NCI-H748 treated with DMSO at 0.1 percent for 48 hours (cell line): Measurements from ENCODE around the gene AHNAK2.

ENCODE experiments used
- DNase-seq: peaks from one replicate; lab custom pipeline; 2025; lab: John Stamatoyannopoulos, UW

The AHNAK2 gene

DNA sequence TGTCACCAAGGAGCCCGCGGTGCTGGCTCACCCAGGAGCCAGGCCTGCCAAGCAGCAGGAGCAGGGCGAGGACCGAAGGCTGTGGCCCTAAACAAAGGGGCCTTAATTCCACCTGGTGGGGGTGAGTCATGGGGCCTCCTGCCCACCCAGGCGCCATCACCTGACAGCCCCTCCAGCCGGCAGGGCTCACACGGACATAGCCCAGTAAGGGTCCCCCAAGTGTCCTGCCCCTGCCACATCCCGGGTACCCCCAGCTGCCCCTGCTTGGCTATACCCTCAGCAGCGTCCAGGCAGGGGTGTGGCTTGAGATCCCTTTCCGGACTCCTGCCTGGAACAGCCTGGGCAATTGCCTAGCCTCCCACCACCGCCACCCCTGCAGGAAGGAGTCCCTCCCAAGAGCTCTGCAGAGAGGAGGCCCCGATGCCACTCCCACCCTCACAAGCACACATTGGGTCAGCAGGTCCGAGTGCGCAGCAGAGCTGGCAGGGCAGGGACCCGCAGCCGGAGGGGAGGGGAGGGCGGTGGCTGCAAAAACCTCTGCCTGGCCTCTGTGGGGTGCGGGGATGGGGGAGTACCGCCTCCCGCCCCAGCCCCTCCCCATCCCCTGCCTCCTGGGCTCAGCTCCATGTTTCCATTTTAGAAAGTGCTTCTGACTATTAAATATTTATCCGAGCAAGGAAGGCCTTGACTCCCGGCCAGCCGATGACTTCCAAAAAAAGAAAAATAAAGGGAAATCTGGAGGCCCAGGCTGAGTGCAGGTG, 4.6 kb downstream of the AHNAK2 start:
- DNase-seq: no peak

DNA sequence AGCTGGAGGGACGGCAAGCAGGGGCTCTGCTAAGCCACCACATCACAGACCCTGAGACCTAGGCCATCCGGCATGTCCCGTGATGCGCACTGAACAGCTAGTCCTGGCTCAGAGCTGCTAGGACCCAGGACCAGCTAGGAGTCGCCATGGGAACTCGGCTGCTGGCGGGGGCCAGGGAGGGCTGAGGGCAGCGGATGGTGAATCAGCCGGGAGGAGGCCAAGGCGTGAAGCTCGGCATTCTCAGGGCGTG, 5.1 kb downstream of the AHNAK2 start:
- no peak for DNase-seq

DNA sequence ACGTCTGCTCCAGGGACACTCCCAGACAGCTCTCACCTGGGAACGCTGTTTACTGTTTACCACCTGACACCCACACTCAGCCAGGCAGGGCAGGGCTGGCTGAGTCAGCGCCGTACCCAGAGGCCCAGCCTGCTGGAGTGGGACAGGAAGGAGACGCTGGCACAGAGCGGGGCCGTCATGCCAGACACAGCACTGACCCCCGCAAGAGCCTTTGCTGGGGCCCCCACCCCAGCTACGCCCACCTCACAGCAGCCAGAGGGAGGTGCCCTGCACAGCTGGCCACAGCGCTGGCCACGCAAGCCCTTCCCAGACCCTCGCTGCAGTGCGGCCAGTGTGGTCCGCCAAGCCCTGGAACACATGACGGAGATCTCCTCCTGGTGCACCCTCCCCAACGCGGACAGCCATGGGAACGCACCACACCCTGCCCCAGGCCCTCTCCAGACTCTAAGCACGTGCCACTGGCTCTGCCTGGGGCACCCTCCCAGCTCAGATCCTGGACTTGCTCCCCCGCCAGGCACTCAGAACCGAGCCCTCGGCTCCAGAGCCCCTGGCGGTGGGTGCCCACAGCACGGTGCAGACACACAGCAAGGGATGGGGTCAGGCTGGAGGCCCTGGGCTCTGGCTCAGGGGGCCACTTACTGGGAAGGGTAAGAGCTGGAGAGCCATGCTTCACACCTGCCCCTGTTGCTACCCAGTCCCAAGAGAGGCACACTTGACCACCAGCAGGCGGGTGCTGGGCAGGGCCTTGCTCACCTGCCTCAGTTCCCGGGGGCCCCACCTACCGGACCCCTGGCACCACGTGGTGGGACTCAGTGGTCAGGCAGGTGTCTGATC, 5.7 kb downstream of the AHNAK2 start:
- no peak for DNase-seq

DNA sequence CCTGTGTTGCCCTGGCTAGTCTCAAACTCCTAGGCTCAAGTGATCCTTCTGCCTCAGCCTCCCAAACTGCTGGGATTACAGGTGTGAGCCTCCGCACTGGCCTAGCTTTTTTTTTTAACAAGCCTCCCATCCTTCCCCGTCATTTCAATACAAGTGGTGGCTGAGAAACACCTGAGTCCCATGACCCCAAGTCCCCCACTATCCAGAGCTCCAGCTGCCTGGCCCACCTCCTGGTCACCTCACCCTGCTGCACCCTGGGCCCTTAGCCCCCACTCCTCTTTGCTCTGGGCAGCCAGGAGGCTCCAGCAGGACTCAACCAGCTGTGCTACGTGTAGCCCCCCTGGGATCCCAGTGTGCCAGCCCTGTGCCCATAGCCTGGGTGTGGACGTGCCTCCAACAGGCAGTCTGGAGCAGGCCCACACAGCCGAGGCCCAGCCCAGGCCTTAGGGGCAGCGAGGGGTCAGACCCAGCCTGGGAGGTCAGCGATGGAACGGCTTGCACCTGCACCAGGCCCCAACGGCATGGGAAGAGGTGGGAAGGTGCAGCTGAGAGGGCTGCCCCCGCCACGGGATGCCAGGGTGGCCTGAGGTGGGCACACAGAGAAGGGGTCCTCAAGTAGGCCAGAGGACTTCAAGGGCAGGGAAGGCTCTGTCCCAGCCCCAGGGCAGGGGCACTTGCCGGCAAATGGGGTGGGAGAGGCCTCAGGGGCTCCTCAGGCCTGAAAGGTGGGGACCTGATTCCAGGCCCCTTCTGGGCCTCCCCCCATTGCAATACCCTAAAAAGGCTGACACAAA, 6.5 kb downstream of the AHNAK2 start:
- no peak for DNase-seq

DNA sequence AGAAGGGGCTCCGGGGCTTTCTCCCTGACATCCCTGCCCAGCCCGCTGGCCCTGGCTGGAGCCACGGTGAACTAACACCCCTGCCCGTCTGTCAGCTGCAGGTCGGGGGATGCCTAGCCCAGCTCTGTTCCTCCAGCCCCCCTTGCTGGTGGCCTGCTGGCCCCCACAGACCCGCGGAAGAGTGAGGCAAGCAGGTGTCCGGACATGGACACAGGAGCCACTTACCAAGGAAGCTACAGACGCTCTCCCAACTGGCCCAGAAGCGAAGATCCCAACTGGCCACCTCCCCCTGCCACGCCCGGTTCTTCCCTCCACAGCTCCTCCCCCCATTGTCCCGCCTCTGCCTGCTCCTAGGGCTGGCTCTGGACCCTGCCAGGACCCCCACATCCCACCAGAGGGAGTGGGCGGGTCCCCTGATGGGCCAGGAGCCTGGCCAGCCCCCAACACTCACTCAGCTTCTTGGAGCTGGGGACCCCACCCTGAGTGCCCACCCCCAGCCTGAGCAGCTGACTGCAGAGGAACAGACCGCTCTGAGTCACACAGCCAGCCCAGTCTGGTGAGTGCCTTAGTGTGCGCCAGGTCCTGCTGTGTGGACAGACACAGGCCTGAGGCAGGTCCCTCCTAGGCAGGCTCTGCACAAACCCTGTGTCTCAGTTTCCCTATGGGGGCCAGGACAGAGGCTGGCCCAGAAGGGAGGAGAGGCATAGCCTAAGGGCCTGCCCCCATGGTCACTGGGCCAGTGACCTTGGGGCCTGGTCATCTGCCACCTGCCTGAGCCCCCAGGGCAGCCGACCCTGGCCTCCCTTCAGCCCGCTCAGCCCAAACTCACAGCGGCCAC, 7.7 kb downstream of the AHNAK2 start:
- no peak for DNase-seq

DNA sequence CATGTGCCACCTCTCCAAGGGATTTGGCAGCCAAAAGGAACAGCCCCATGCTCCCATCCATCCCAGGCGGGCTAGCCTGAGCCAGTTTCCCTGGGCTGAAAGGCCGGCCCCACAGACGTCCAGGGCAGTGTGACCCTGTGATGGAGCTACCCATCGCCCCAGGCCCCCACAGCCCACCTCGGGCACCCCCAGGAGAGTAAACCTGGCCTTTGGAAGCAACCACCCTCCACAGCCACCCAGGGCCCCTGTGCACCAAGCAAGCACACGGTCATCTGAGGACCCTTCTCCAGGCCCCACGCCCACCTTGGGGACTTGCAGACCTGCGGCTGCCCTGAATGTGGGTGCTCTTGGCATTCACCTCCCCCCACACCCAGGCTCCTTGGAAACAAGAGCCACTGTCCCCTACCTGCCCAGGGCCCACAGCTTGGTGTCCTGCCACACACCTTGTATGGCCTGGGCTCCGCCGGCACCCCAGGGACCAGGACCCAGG, 8.4 kb downstream of the AHNAK2 start:
- DNase-seq: no peak

DNA sequence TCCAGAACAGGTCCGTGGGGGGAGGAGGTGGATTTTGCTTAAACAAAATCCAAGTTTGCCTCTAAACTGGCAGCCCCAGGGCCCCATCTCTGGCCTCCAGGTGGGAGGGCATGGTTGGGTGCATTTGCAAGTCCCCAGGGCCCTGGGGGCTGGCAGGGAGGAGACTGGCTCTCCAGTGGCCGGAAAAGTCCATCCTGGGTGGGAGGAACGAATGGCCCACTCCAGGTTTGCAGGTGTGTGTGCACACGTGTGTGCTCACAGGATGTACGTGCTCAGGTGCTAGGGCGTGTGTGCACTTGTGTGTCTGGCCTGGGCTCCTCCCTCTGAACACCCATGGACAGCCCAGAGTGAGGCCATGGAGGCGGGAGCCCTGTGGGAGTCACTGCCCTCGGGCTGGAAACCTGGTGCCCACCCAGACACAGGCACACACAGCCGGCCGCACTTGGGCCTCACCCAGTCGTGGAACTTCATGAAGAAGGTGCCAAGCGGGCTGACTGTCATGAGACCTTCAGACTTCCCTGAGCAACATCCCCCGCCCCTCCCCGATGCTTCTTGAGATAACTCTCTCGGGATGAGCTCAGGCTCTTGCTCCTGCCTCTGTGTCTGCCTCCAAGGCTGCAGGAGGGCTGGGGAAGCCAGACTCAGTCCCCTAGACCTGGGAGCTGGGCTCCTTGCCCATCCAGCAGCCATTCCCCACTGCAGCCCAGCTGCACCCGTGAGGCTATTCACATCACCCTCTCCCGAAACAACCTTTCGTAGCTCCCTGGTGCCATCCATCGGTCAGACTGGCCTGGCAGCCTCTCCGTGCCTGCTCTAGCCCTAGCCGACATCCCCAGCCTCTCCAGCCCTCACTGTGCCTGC, 9.4 kb downstream of the AHNAK2 start:
- no peak for DNase-seq

DNA sequence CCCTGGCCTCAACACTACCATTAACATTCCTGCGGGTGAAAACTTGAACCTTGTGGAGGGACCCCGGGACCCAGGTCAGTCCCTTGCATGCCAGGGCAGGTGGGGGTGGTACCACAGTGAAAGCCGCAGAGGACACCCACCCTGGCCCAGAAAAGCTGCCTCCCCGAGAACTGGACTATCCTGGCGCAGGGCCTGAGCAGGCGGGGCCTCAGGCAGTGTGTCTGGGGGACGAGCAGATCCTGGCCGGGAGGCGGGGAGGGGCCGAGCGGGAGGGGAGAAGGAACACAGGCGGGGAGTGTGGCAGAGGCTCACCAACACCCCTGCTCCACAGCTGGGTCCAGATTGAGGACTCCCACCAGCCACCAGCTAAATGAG, 10.0 kb downstream of the AHNAK2 start:
- DNase-seq: no peak

DNA sequence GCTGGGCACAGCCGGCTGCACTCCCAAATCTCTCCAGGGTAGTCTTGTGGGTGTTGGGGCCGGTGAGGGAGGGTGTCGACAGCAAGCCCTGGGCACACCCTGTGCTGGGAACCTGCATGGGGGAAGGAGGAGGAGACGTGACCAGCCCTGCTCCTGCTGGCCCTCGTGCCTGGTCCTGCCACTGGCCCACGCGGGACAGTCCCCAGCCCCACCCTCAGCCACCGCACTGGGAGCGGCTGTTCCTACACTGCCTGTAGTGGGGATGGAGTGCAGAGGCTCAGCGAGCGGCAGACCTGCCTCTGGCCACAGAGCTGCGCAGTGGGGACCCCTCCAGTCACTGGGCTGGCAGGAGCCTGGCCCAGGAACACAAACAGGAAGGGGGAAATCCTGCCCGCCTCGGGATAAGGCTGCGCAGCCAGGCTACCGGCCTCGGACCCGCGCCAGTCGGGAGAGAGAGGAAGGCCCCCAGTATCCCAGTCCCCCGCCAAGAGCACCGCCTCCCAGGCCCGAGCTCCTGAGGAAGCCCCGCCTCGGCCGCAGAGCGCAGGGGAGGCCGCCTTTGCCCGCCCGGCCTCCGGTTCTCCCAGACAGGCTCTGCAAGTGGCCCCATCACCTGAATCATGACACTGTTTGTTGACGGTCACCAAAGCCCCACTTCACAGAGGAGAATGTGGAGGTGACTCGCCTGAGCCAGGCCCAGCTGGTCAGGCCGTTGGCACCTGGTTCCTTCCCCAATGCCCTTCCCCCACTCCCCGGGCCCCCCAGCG, 10.6 kb downstream of the AHNAK2 start:
- DNase-seq: no peak

DNA sequence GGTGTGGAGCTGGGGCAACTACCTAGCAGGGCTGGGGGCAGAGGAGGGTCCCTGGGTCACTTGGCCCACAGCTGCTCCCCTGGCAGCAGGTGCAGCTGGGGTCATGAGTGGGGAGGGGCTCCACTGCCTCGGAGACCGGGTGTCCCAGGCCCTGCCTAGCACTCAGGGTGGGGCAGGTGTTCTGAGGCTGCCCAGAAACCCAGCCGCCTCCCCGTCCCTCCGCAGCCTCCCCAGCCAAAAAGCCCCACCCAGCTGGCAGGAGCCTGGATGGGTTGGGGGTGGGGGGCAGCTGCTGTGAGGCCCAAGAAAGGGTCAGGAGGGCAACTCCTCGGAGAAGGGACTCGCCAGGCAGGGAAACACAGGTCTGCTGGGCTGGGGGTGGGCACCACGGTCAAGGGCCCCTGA, 11.2 kb downstream of the AHNAK2 start:
- DNase-seq: no peak

DNA sequence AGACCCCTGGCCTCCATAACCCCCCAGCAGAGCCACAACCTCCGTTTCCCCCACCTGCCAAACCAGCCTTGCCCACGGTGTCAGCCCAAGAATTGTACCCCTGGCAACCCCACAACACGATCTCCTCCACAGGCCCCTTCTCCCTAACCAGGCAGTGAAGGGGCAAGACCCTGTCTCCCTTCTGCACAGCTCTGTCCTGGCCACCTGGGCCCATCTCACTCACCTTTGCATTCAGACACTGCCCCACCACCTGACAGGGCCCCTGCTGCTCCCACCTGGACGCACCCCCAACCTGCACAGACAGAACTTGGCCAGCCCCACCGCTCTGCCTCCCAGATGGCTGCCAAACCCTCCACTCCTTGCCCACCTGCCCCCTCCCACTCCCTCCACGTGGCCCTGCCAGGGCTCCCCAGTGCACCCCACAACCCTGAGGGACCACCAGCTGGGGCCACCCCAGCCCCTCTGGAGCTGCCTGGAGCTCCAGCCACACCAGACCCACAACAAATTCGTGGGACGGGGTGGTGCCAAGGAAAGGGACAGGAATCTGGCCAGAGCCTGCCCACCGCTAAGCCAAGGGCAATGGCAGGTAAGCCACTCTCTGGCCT, 11.8 kb downstream of the AHNAK2 start:
- no peak for DNase-seq

DNA sequence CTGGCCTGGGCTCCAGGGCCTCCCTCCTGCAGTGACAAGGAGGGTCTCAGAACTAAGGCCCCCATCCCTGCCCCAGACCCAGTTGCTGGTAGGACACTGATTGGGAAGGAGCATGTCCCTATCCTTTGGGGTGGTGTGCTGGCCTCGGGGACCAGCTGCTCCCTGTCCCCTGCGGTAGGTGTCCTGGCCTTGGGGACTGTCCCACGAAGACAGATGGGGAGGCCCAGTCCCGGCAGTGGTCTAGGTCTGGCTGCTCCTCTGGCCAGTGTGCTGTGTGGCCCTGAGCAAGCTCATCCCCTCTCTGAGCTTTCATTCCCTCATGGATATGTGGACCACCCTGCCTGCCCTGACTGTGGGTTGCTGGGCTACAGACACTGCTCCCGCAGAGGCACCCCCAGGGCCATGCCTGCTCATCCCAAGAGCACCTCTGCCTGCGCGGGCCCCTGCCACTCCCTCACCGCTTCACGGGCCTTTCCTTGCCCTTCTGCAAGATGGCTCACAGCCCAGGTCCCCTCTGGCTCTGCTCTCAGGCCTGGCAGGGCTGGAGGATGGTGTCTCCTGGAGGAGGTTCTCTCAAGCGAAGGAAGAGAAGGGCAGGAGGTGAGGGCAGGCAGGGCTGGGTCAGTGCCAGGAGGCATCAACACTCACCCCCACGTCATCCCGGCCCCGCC, 12.5 kb downstream of the AHNAK2 start:
- DNase-seq: no peak

DNA sequence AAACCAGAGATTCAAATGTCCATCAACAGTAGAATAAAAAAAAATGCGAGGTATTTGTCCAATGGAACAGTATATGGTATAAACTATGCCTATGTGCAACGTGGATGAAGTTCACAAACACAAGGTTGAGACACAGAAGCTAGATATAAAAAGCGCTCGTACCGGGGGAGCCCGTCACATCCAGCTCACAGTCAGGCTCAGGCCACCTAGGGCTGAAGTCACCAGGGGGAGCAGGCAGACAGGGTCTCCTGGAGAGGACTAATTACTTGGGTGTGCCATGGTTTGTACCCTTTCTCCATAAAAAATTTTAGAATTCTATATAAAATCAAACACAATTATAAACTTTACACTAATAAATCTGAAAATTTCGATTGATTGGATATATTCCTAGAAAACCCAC, 13.6 kb downstream of the AHNAK2 start:
- DNase-seq: no peak

DNA sequence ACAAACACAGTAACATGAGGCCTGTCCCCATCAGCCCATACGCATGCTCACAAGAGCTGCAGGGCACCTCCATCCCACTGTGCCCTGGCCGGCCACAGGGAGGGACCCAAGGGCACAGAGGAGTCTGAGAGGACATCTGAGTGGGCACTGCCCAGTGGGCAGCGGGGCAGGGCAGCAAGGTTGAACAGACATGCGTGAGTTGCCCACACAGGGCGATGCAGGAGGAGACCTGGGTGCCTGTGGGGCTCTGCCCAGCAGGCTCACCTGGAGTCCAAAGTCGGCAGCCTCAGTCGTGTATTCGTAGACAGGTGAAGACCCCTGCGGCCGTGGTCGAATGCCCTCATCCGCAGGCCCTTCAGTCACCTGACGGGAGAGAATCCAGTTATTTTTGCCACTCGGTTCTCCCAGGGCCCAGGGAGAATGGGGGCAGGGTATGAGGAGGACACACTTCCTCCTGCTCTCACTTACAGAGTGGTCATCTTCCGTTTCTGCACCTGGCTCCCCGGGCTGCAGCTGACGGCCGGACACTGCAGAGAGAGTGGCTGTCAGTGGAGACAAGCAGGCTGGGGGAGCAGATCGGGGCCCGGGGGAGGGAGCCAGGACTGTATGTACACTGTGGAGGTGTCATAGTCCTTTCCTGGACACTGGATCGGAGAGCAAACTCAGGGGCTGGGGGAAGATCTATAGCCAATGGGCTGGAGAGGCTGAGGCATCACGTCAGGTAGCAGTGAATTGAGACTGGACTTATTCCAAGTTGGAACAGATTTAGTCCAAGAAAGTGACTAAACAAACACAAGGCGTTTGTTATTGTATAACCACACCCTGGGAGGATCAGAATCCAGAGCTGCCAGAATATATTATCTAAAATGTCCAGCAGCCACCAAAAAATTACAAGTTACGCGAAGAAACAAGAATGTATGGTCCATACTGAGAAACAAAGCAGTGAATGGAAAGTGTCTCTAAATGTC, 20.7 kb downstream of the AHNAK2 start:
- DNase-seq: no peak

DNA sequence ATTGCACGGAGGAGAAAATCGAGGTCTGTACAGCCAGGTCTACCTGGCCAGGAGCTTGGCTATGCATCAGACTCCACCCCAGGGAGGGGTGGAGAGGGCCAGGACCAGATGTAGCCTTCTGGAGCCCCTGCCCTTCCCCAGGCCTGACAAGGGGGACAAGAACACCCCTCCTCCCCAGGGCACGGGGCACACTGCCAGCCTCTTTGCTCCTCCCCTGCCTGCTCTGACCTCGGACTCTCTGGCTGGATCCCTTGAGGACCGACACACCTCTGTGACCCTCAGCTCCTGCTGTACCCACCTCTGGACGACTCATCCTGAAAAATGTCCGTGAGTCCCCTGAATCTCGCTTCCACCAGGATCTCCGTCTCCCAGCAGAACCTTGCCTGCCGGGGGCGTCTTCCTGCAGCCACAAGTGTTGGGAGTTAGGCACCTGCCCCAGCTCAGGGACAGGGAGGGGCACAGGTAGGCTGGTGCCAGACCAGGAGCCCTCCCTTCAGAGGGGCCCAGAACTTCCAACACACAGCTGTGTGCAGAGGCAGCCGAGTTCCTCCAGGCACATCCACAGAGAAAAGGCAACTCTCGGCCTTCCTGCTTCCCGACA, 21.8 kb downstream of the AHNAK2 start:
- no peak for DNase-seq

DNA sequence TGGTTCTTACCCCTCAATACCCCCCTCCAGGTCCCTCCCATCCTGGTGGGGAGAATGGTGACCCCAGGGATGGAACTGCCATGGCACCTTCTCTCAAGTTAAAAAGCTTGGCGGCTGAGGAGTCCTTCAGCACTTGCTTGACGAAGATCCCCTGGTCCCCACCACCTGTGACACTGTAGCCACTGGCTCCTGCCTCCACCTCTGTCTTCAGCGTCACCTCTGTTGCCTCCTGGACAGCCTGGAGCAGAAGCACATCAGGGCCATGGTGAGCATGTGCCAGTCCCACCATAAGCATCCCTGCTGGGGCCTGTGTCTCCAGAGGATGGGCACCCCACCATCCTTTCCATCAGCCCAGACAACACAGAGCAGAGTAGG, 22.8 kb downstream of the AHNAK2 start:
- no peak for DNase-seq

DNA sequence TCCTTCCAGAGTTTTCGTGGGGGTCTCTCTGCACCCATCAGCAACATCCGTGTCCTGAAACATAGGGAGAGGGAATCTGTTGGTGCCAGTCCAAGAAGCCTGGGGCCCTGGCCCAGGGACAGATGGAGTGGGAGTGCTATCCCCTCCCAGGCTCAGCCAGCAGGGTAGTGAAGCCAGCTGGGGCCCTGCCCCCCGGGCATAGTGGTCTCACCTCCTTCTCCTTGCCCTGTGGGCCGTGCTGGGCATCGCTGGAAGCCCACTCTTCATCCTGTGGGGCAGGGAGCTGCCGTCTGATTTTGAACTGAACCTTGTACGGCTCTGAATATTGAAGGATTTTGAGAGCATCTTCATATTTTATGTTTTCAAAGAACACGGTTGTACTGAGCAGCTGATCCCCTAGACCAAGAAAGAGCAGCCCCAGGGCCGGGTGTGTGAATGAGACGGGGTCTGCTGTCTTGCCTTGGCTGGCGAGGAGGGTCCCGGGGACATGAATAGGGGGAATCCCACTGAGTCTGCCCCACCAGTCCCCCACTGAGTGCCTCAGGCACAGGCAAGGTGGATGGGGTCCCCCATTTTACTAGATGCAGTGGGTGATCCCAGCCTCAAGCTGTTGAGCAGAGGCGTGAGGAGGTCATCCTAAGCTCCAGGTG, 23.3 kb downstream of the AHNAK2 start:
- no peak for DNase-seq
